Activated CD8-positive, alpha-beta T cell treated with anti-CD3 and anti-CD28 coated beads for 36 hours (primary cell): ENCODE measurements around the gene TET2. TPM values are rescaled to one million over a fixed set of nuclear protein-coding genes. Genes with fewer than 3 reads are reported as not detected.

Experiments used
- ATAC-seq: fragments of 200-7000 bp; cut with Tn5 transposase; one replicate; pipeline ENCODE4 v1.10.0; 2021; ENCODE audit warnings: mild to moderate bottlenecking, moderate library complexity
- CTCF ChIA-PET: fragments of 350-600 bp; sonication (Branson Sonifier 250); formaldehyde crosslinking; loops from one replicate; lab custom pipeline; 2021; ENCODE audit warnings: antibody characterized with exemption; lab: Charles Lee
- POLR2A ChIA-PET: fragments of 350-600 bp; sonication (Branson Sonifier 250); formaldehyde crosslinking; loops from one replicate; lab custom pipeline; 2021; ENCODE audit warnings: antibody characterized with exemption; lab: Charles Lee
- DNase-seq: peaks from one replicate; pipeline ENCODE4 v3.0.0-alpha.2; 2020
- H3K27ac Mint-ChIP-seq: one replicate; pipeline ENCODE4 v1.8.0; 2021; ENCODE audit warnings: mild to moderate bottlenecking, mixed read lengths
- H3K27me3 Mint-ChIP-seq: one replicate; pipeline ENCODE4 v1.8.0; 2021; ENCODE audit warnings: mixed read lengths
- H3K36me3 Mint-ChIP-seq: one replicate; pipeline ENCODE4 v1.8.0; 2021; ENCODE audit warnings: low read depth, mixed read lengths
- H3K4me1 Mint-ChIP-seq: one replicate; pipeline ENCODE4 v1.8.0; 2021; ENCODE audit warnings: low read depth, mixed read lengths
- H3K4me3 Mint-ChIP-seq: one replicate; pipeline ENCODE4 v1.8.0; 2021; ENCODE audit warnings: mild to moderate bottlenecking, moderate library complexity, mixed read lengths
- H3K9me3 Mint-ChIP-seq: one replicate; pipeline ENCODE4 v1.8.0; 2021; ENCODE audit warnings: mixed read lengths
- CTCF ChIP-seq: fragments of 200-600 bp; IDR thresholded peaks from one replicate; pipeline ENCODE4 v1.8.0; 2022; ENCODE audit warnings: antibody characterized with exemption, mild to moderate bottlenecking
- intact Hi-C: fragments of 100-400 bp; cut with micrococcal nuclease; formaldehyde crosslinking; loops from one replicate; pipeline ENCODE4 v1.10.0; 2022
- total RNA-seq, 2 experiments: library from RNA; stranded (reverse); gene quantifications; one replicate each; pipeline ENCODE4 v1.2.3, GENCODE V29; 2021

Gene TET2
- total RNA-seq, 2 experiments from 2014 or later = 31.3 to 36.0 TPM

- ChIA-PET POLR2A (no interaction called here), CTCF (no interaction called here)
- DNase-seq = no peak
- no peak for ATAC-seq
- H3K27me3 Mint-ChIP-seq = no peaks in the 10 kb centered on the region
- peaks cover 2% of the 10 kb centered on the region for H3K9me3 Mint-ChIP-seq
- no peak for TF ChIP-seq CTCF
- H3K36me3 Mint-ChIP-seq = peaks cover 27% of the 10 kb centered on the region
- no peak overlapping the region for H3K27ac Mint-ChIP-seq
- H3K4me1 Mint-ChIP-seq = peaks cover 44% of the 10 kb centered on the region
- intact Hi-C loops = no loop called here
- H3K4me3 Mint-ChIP-seq = no peak overlapping the region
Observed at GRCh38 chr4:105182211-105182610, 35.5 kb downstream of the TET2 start.

- TF ChIP-seq CTCF = no peak
- Mint-ChIP-seq H3K36me3 (peaks cover 29% of the 10 kb centered on the region), H3K27me3 (no peaks in the 10 kb centered on the region), H3K9me3 (no peaks in the 10 kb centered on the region), H3K4me1 (peaks cover 58% of the 10 kb centered on the region), H3K27ac (no peak overlapping the region), H3K4me3 (no peak overlapping the region)
- no peak for ATAC-seq
- intact Hi-C loops = no loop called here
- ChIA-PET POLR2A (no interaction called here), CTCF (no interaction called here)
- DNase-seq = no peak
Observed at GRCh38 chr4:105184316-105184980, 37.8 kb downstream of the TET2 start.

- no peak for DNase-seq
- no peaks in the 10 kb centered on the region for H3K27me3 Mint-ChIP-seq
- H3K9me3 Mint-ChIP-seq = no peaks in the 10 kb centered on the region
- ChIA-PET POLR2A (interaction anchor here (0.9 kb wide), 1 partner anchor 240 kb away, joined by 3 read pairs; no protein-coding TSS in a partner anchor), CTCF (interaction anchor here (0.7 to 1.2 kb wide), 2 partner anchors 8 to 12 kb away, joined by 3 to 4 read pairs; no protein-coding TSS in a partner anchor)
- no peak for TF ChIP-seq CTCF
- peaks cover 28% of the 10 kb centered on the region for H3K36me3 Mint-ChIP-seq
- no peak overlapping the region for H3K27ac Mint-ChIP-seq
- H3K4me1 Mint-ChIP-seq = peaks cover 70% of the 10 kb centered on the region
- ATAC-seq = no peak
- H3K4me3 Mint-ChIP-seq = no peak overlapping the region
- intact Hi-C loops = no loop called here
Observed at GRCh38 chr4:105186701-105187161, 40.1 kb downstream of the TET2 start.

GRCh38 chr4:105189855-105190650, 43.4 kb downstream of the TET2 start:
- H3K27me3 Mint-ChIP-seq = no peaks in the 10 kb centered on the region
- H3K36me3 Mint-ChIP-seq = peaks cover 36% of the 10 kb centered on the region
- no peak for TF ChIP-seq CTCF
- ATAC-seq = no peak
- no peak overlapping the region for H3K4me3 Mint-ChIP-seq
- ChIA-PET CTCF (interaction anchor here (1.0 kb wide), 1 partner anchor 26 kb away, joined by 3 read pairs; no protein-coding TSS in a partner anchor), POLR2A (no interaction called here)
- DNase-seq = no peak
- peak overlapping the region; percentile 47 for H3K27ac Mint-ChIP-seq
- H3K4me1 Mint-ChIP-seq = peaks cover 79% of the 10 kb centered on the region
- no peaks in the 10 kb centered on the region for H3K9me3 Mint-ChIP-seq
- intact Hi-C loops = loop anchor here (5.0 kb wide), 1 partner anchor 128 kb away; no protein-coding TSS in a partner anchor
